Pancreas (tissue), 10 donors: ENCODE results near the gene LGALS16. TPM values are rescaled to one million over a fixed set of nuclear protein-coding genes. Genes with fewer than 3 reads are reported as not detected.
A peak's percentile ranks its signal among the peaks of the same experiment; 100 is the strongest.

Source experiments
- ATAC-seq, 4 donors: fragments of 200-7000 bp; cut with Tn5 transposase; one replicate each; pipeline versions ENCODE4 v1.8.0 to v1.9.1; 2020; ENCODE audit warnings: mild to moderate bottlenecking in 4 of 4, moderate library complexity in 4 of 4
- DNase-seq, 6 donors: peaks; one replicate each; pipeline ENCODE4 v3.0.0-alpha.2; 2020
- FAIRE-seq: peaks from 2 replicates; lab custom pipeline; 2012; peaks lifted over from hg19 to GRCh38; lab: Jason Lieb, UNC
- H3K27ac ChIP-seq, 4 donors: fragments of 200-600 bp; sonication (generic); 1 replicate in 3 of 4; 2 replicates in 1 of 4; pipeline versions ENCODE4 v1.5.0 to v1.8.0; 2020
- H3K27me3 ChIP-seq, 4 donors: fragments of 200-600 bp; one replicate each; pipeline ENCODE4 v1.8.0; 2021
- H3K36me3 ChIP-seq, 3 donors: fragments of 200-600 bp; sonication (generic) in 1 of 3; one replicate each; pipeline versions ENCODE4 v1.5.0 to v1.8.0; 2020 to 2021
- H3K4me1 ChIP-seq, 3 donors: fragments of 200-600 bp; one replicate each; pipeline ENCODE4 v1.8.0; 2021
- H3K4me3 ChIP-seq, 4 donors: fragments of 200-600 bp; sonication (generic) in 2 of 4; one replicate each; pipeline versions ENCODE4 v1.5.0 to v1.8.0; 2020 to 2021
- H3K9me3 ChIP-seq, 4 donors: fragments of 200-600 bp; one replicate each; pipeline ENCODE4 v1.8.0; 2021
- WGBS, 2 donors: extraction: QIAGEN DNeasy Blood & Tissue Kit; methylation state at CpG; one replicate each; pipeline ENCODE4 v1.1.7; 2013; 5-methylcytosine and 5-hydroxymethylcytosine counted together
- intact Hi-C, 3 donors: fragments of 100-400 bp; cut with DNase I; formaldehyde crosslinking; loops; one replicate each; pipeline versions ENCODE4 v1.11.1 to v1.14.2; 2022
- polyA plus RNA-seq, 2 donors: library from polyadenylated mRNA; stranded (reverse); fragments of 200-250 nt; gene quantifications; one replicate each; pipeline ENCODE4 v1.2.3, GENCODE V29; 2013
- total RNA-seq, 6 donors: library from RNA; stranded (reverse); fragmentation: NEBNext Ultra II Directional in 4 of 6; extraction: Animal tissue kit (Norgen Biotek cat#: 25700) in 4 of 6; gene quantifications; one replicate each; pipeline versions ENCODE4 v1.2.1 to v1.2.4, GENCODE V29; 2021 to 2023
- TF ChIP-seq, protein P1 (sequence below), 4 donors: fragments of 200-600 bp; sonication (generic) in 3 of 4; IDR thresholded peaks; one replicate each; pipeline versions ENCODE4 v1.5.0 to v1.8.0; 2021; ENCODE audit warnings: antibody characterized with exemption in 4 of 4
- donor health status: healthy with polysubstance abuse.
- donor health status: DM: no; HTN: no; CAD: no; lungs with moderate emphysema.
- donor health status: DM: no; HTN: no; CAD: no.
- donor health status: control.
- donor health status: control.
- donor health status: Bipolar disorder and iron deficiency.
- donor health status: DM: yes; HTN: yes; CAD: no.
- donor health status: DM: no; HTN: no; CAD: no.
- donor health status: DM: no; HTN: no; CAD: no.
- donor health status: DM: yes; HTN: yes; CAD: no.

LGALS16 gene
- total and polyA plus RNA-seq, 8 donors = not detected

DNA sequence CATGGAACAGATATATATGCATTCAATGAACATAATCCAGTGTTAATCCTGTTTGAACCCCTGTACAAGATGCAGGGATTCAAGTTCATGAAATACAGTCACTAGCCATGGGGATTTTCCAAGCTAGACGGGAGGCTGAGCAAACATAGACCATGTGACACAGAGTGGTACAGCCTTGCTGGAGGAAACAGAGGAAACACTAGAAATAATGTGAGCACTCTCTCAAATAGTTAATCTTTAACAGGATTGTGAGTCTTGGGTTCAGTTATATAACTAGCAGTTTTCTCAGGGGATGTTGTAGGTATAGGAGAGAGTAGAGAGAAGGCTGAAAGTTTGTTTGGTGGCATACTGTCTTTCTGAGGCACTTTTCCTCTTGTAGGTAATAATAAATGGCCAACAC lies 13.9 kb upstream of the LGALS16 start:
- no peak for DNase-seq
- Histone ChIP-seq H3K27me3 (no peaks in the 10 kb centered on the region), H3K4me1 (no peaks in the 10 kb centered on the region), H3K4me3 (no peak overlapping the region), H3K9me3 (no peaks in the 10 kb centered on the region), H3K36me3 (no peaks in the 10 kb centered on the region), H3K27ac (no peak overlapping the region)
- 0 to 5% methylated on average over 1 of the region's 1 CpG for WGBS, 2 donors
- no peak for FAIRE-seq
- intact Hi-C loops = no loop called here
- TF ChIP-seq, protein P1, sequence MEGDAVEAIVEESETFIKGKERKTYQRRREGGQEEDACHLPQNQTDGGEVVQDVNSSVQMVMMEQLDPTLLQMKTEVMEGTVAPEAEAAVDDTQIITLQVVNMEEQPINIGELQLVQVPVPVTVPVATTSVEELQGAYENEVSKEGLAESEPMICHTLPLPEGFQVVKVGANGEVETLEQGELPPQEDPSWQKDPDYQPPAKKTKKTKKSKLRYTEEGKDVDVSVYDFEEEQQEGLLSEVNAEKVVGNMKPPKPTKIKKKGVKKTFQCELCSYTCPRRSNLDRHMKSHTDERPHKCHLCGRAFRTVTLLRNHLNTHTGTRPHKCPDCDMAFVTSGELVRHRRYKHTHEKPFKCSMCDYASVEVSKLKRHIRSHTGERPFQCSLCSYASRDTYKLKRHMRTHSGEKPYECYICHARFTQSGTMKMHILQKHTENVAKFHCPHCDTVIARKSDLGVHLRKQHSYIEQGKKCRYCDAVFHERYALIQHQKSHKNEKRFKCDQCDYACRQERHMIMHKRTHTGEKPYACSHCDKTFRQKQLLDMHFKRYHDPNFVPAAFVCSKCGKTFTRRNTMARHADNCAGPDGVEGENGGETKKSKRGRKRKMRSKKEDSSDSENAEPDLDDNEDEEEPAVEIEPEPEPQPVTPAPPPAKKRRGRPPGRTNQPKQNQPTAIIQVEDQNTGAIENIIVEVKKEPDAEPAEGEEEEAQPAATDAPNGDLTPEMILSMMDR (IDR thresholded peaks at IDR 0.05) = no peak
- ATAC-seq = peak in 3 of 4 donors; percentile 79 to 89 (median 85)

DNA sequence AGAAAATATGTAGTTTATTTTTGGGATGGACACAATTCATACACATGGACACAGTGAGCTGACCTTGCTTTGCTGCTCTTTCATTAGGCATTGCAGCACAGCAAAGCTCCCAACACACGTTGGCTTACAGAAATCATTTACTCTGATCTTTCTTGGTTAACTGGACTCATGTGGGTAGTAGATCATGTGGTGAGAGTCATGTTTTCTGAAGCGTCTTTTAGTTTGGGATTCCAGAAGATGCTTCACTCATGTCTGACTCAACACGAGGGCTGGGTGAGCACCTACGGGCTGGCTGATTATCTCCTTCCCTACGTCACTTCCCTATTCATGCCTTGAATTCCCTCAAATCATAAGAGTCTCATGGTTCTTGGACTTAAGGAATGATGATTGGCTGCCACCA lies 12.1 kb upstream of the LGALS16 start:
- H3K36me3 ChIP-seq = no peaks in the 10 kb centered on the region

DNA sequence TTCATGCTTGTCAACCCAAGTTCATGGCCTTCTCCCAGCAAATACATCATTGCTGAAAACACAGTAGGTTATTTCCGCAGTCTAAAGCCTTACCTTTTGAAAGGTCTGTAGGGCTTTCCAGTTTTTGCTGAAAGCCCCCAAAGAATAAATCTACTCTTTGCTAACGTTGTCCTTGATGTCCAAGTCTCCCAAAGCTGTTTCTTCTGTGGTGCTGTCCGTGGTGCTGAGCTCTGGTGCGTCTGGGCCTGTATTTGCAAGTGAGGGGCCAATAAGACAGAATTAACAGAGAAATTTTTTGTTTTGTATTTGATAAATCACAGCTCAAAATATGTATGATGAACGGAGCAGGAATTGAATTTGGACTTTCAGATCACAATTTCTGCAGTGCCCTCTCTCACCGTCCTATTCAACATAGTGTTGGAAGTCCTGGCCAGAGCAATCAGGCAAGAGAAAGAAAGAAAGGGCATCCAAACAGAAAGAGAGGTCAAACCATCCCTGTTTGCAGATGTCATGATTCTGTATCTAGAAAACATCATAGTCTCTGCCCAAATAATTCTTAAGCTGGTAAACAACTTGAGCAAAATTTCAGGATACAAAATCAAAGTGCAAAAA lies 9.8 kb upstream of the LGALS16 start:
- Histone ChIP-seq H3K4me1 (no peaks in the 10 kb centered on the region), H3K4me3 (no peak overlapping the region), H3K27ac (no peak overlapping the region), H3K36me3 (no peaks in the 10 kb centered on the region), H3K27me3 (peaks cover 0 to 3% (median 0%) of the 10 kb centered on the region in 4 donors), H3K9me3 (no peaks in the 10 kb centered on the region)
- no peak for FAIRE-seq
- WGBS, 2 donors = 20 to 28% methylated on average over 6 of the region's 6 CpGs
- no peak for ATAC-seq
- intact Hi-C loops = no loop called here
- TF ChIP-seq, protein P1 (IDR thresholded peaks at IDR 0.05) = no peak
- DNase-seq = no peak

More for the DNA sequence above, 12.1 kb upstream of the LGALS16 start:
- ATAC-seq (no peak), DNase-seq (no peak), FAIRE-seq (no peak)
- Histone ChIP-seq H3K9me3 (no peaks in the 10 kb centered on the region), H3K27me3 (peaks cover 0 to 3% (median 0%) of the 10 kb centered on the region in 4 donors), H3K4me3 (no peak overlapping the region), H3K27ac (no peak overlapping the region), H3K4me1 (no peaks in the 10 kb centered on the region)
- TF ChIP-seq, protein P1 (IDR thresholded peaks at IDR 0.05) = no peak
- intact Hi-C loops = no loop called here
- 46 to 62% methylated on average over 5 of the region's 5 CpGs for WGBS, 2 donors

DNA sequence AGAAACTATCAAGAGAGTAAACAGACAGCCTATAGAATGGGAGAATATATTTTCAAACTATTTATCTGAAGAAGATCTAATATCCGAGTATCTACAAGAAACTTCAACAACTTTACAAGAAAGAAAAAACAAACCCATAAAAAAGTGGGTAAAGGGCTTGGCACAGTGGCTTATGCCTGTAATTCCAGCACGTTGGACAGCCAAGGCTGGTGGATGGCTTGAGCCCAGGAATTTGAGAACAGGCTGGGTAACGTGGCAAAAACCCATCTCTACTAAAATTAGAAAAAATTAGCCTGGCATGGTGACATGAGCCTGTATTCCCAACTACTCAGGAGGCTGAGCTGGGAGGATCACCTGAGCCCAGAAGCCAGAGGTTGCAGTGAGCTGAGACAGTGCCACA lies 7.8 kb upstream of the LGALS16 start:
- no peak for ATAC-seq
- FAIRE-seq = no peak
- H3K9me3 ChIP-seq = no peaks in the 10 kb centered on the region
- intact Hi-C loops = no loop called here
- 31 to 42% methylated on average over 3 of the region's 3 CpGs for WGBS, 2 donors
- TF ChIP-seq, protein P1 (IDR thresholded peaks at IDR 0.05) = no peak
- H3K27ac ChIP-seq = no peak overlapping the region
- no peaks in the 10 kb centered on the region for H3K4me1 ChIP-seq
- peaks cover 0 to 3% (median 0%) of the 10 kb centered on the region in 4 donors for H3K27me3 ChIP-seq
- no peaks in the 10 kb centered on the region for H3K36me3 ChIP-seq
- no peak overlapping the region for H3K4me3 ChIP-seq
- DNase-seq = no peak

DNA sequence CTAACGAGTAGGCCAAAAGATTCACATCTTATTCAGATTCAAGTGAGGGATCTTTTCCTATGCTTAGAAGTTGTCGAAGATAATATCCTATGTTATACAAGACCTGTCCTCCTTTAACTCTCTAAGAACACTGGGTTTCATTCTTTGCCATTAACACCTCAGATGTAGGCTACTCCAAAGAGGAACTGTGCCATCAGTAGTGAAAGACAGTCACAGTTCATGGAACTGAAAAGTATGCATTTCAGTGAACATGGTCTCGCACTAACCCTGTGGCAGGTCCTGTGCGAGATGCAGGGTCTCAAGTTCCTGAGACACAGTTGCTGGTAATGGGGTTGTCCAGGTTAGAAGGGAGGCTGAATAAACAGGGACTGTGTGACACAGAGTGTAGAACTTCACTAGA lies 4.1 kb downstream of the LGALS16 start:
- DNase-seq = no peak
- FAIRE-seq = no peak
- no peaks in the 10 kb centered on the region for H3K36me3 ChIP-seq
- no peak overlapping the region for H3K27ac ChIP-seq
- 59 to 67% methylated on average over 4 of the region's 4 CpGs for WGBS, 2 donors
- no peaks in the 10 kb centered on the region for H3K9me3 ChIP-seq
- intact Hi-C loops = no loop called here
- no peak overlapping the region for H3K4me3 ChIP-seq
- no peaks in the 10 kb centered on the region for H3K4me1 ChIP-seq
- ATAC-seq = no peak
- no peaks in the 10 kb centered on the region for H3K27me3 ChIP-seq
- TF ChIP-seq, protein P1 (IDR thresholded peaks at IDR 0.05) = no peak
